ENCODE data around the gene C3orf62. TPM values are rescaled to one million over a fixed set of nuclear protein-coding genes. Genes with fewer than 3 reads are reported as not detected.

The C3orf62 gene
- 1 to 10 TPM; 6.9 to 7.1 TPM for total RNA-seq

DNA sequence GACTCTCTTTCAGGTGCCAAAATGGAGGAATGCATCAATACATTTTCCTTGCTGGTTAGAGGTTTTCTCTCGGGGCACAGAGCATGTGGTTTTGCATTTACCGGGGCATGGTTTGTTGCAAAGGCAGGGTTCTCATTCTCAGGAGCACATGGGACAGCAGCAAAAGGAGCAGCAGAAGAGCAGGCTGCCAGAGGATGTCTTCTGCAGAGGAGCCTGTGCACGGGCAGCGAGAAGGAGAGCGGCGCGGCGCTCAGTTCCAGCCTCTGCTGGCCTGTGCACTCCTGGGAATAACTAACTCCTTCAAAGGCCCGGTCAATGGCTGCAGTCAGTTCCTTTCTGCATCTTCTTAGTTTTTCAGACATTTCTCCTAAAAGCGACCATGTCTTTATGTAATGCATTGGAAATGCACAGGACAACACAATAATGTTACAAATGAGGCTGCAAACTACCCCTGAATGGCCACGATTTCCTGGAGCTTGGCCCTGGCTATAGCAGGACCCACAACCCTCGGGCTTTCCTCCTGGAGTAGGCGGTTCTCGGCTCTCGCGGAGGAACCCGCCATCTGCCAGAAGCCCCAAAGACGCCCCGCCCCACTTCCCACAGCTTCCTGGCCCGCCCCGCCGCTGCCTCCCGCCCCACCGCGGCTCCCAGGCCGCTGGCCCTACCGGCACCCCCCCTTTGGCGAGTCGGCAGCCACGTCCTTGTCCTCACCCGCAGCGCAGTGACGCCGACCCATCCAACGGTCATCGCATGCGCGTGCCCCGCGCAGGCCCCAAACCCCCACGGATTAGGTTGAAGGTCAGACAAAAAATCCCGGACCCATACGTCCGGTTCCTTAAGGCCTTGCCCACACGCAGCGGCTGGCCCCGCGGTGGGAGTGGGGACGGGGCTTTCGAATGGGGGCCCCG is at the start of gene C3orf62:
C3orf62 (minus strand) TSS at position 758 of the 908 bp plus-strand sequence; CDS start at position 398, 360 bp downstream.
- no peaks in the 10 kb centered on the region for H3K27me3 Mint-ChIP-seq
- ChIA-PET POLR2A (no interaction called here), CTCF (no interaction called here)

GRCh38 chr3:49324768-49325167 is 47.7 kb upstream of the C3orf62 start:
- no peaks in the 10 kb centered on the region for H3K9me3 Mint-ChIP-seq
- ChIA-PET CTCF (no interaction called here), POLR2A (interaction anchor here (1.4 to 2.6 kb wide), 2 partner anchors 15 kb away, joined by 4 to 10 read pairs; partner anchors contain the start of gene USP4)
- no peak for DNase-seq
- no peak overlapping the region for H3K4me3 Mint-ChIP-seq
- no peak overlapping the region for H3K27ac Mint-ChIP-seq
- no peaks in the 10 kb centered on the region for H3K4me1 Mint-ChIP-seq
- H3K36me3 Mint-ChIP-seq (ENCODE audit: low read depth), result peaks cover 75% of the 10 kb centered on the region
- no peaks in the 10 kb centered on the region for H3K27me3 Mint-ChIP-seq

More for the DNA sequence above, at the start of gene C3orf62:
- Mint-ChIP-seq H3K9me3 (no peaks in the 10 kb centered on the region), H3K36me3 (ENCODE audit: low read depth) (peaks cover 41% of the 10 kb centered on the region), H3K27ac (peak within 1 kb of the TSS; percentile 78), H3K4me1 (peaks cover 33% of the 10 kb centered on the region), H3K4me3 (peak within 1 kb of the TSS; percentile 76)
- peak; percentile 80 for DNase-seq

- Mint-ChIP-seq H3K27ac (no peak overlapping the region), H3K36me3 (ENCODE audit: low read depth) (peaks cover 41% of the 10 kb centered on the region), H3K4me1 (no peaks in the 10 kb centered on the region), H3K4me3 (no peak overlapping the region), H3K9me3 (no peaks in the 10 kb centered on the region), H3K27me3 (no peaks in the 10 kb centered on the region)
- ChIA-PET CTCF (no interaction called here), POLR2A (interaction anchor here (0.8 kb wide), 1 partner anchor 10 kb away, joined by 4 read pairs; no protein-coding TSS in a partner anchor)
- DNase-seq, result no peak
Observed at GRCh38 chr3:49316696-49317457, 39.8 kb upstream of the C3orf62 start.

GRCh38 chr3:49313896-49314688 is 37.1 kb upstream of the C3orf62 start:
- Mint-ChIP-seq H3K9me3 (no peaks in the 10 kb centered on the region), H3K4me3 (no peak overlapping the region), H3K27me3 (no peaks in the 10 kb centered on the region), H3K36me3 (ENCODE audit: low read depth) (peaks cover 45% of the 10 kb centered on the region), H3K4me1 (peaks cover 2% of the 10 kb centered on the region), H3K27ac (no peak overlapping the region)
- DNase-seq, result no peak
- CTCF ChIA-PET, result interaction anchor here (1.2 kb wide), 1 partner anchor 135 kb away, joined by 3 read pairs; no protein-coding TSS in a partner anchor
- POLR2A ChIA-PET, result interaction anchor here (0.6 to 1.0 kb wide), 3 partner anchors 9 to 1069 kb away, joined by 3 read pairs; partner anchors contain the start of gene RHOA

DNA sequence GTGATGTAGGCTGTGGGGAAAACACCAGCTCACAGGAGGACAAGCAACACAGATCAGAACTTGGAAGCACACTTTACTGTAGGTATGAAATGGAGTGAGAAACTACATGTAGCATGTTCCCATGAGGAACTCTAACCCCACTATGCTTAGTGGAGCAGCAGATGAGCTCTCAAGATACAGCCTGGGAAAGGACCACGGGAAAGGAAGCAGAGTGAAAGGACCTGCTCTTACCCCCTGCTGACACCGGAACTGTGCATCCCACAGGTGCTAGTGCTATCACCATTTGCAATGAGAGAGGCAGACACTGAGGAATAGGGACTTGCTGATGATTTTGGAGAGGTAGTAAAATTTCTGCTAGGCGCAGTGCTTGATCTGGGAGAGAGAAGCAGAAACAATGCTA is 34.3 kb upstream of the C3orf62 start:
- H3K27me3 Mint-ChIP-seq, result no peaks in the 10 kb centered on the region
- CTCF ChIA-PET, result no interaction called here
- peak overlapping the region; percentile 19 for H3K27ac Mint-ChIP-seq
- H3K9me3 Mint-ChIP-seq, result no peaks in the 10 kb centered on the region
- POLR2A ChIA-PET, result interaction anchor here (1.1 kb wide), 1 partner anchor 83 kb away, joined by 3 read pairs; no protein-coding TSS in a partner anchor
- DNase-seq, result no peak
- H3K4me1 Mint-ChIP-seq, result peaks cover 2% of the 10 kb centered on the region
- no peak overlapping the region for H3K4me3 Mint-ChIP-seq
- H3K36me3 Mint-ChIP-seq (ENCODE audit: low read depth), result peaks cover 46% of the 10 kb centered on the region

DNA sequence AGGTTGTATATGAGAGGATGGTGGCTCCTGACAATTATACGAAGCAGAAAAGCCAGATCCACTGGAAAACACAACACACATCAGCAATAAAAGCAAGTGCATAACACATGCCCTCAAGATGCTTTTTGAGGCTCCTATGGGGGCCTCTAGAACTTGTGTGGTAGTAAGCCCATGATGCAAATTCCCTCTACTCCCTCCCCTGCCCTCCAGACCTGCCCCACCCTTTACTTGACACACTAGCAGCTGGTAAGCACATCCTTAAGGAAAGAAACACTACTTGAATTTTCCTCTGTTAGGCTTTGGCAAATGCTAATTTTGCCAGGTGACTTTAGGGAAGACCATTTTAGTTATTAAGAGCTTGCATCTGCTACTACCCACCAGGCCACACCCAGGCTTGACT is 33.6 kb upstream of the C3orf62 start:
- Mint-ChIP-seq H3K4me1 (peaks cover 2% of the 10 kb centered on the region), H3K4me3 (no peak overlapping the region), H3K27me3 (no peaks in the 10 kb centered on the region), H3K36me3 (ENCODE audit: low read depth) (peaks cover 46% of the 10 kb centered on the region), H3K27ac (no peak overlapping the region), H3K9me3 (no peaks in the 10 kb centered on the region)
- DNase-seq, result no peak
- CTCF ChIA-PET, result no interaction called here
- POLR2A ChIA-PET, result interaction anchor here (1.1 kb wide), 1 partner anchor 84 kb away, joined by 3 read pairs; no protein-coding TSS in a partner anchor

DNA sequence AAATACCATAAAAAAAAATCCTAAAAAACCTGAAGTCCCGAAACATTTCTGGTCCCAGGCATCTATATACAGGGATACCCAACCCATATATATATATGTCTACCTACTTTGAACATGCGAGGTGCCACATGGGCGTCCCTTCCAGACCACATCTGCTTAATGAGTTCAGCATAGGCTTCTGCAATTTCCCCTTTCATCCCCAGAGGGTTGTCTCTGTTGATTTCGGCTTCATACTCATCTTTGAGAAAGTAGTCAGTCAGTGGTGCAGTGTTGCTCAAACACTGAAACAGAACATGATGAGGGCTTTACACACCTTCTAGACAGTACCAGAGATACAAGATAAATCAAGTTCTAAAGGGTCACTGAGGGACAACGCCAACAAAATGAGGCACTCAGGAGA is 28.6 kb upstream of the C3orf62 start:
- DNase-seq, result no peak
- H3K9me3 Mint-ChIP-seq, result no peaks in the 10 kb centered on the region
- CTCF ChIA-PET, result no interaction called here
- POLR2A ChIA-PET, result no interaction called here
- peaks cover 24% of the 10 kb centered on the region for H3K4me1 Mint-ChIP-seq
- no peak overlapping the region for H3K27ac Mint-ChIP-seq
- peaks cover 55% of the 10 kb centered on the region for H3K36me3 Mint-ChIP-seq (ENCODE audit: low read depth)
- no peaks in the 10 kb centered on the region for H3K27me3 Mint-ChIP-seq
- H3K4me3 Mint-ChIP-seq, result no peak overlapping the region

DNA sequence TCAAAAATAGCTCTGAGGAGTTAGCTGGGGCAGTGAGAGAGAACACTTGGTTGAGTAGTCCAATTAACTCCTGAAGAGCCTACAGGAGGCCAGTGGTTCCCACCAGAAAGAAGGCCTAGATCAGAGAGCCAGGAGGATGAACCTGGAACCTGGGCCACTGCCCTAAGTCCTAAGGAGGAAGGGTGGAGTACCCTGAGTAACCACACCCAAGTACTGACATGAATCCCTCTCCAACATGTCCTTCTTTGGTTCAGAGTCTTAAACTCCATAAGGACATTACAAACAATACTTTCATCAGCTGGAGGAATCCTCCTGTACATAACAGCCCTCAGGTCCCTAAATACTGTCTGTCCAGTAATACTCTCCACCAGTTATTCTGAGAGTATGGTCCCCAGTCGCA is 25.6 kb upstream of the C3orf62 start:
- H3K4me3 Mint-ChIP-seq, result no peak overlapping the region
- peaks cover 57% of the 10 kb centered on the region for H3K36me3 Mint-ChIP-seq (ENCODE audit: low read depth)
- POLR2A ChIA-PET, result interaction anchor here (0.6 to 1.8 kb wide), 2 partner anchors 37 to 587 kb away, joined by 3 to 10 read pairs; partner anchors contain the start of gene USP4

GRCh38 chr3:49300595-49300994 is 23.6 kb upstream of the C3orf62 start:
- Mint-ChIP-seq H3K27ac (no peak overlapping the region), H3K27me3 (no peaks in the 10 kb centered on the region), H3K4me1 (peaks cover 24% of the 10 kb centered on the region), H3K36me3 (ENCODE audit: low read depth) (peaks cover 65% of the 10 kb centered on the region), H3K9me3 (no peaks in the 10 kb centered on the region), H3K4me3 (no peak overlapping the region)
- POLR2A ChIA-PET, result no interaction called here
- no peak for DNase-seq
- CTCF ChIA-PET, result no interaction called here

More for the DNA sequence above, 25.6 kb upstream of the C3orf62 start:
- CTCF ChIA-PET, result interaction anchor here (0.5 to 1.9 kb wide), 6 partner anchors 37 to 692 kb away, joined by 3 to 7 read pairs (median 3); partner anchors contain the start of gene USP4
- Mint-ChIP-seq H3K9me3 (no peaks in the 10 kb centered on the region), H3K4me1 (peaks cover 24% of the 10 kb centered on the region), H3K27ac (peak overlapping the region; percentile 44), H3K27me3 (no peaks in the 10 kb centered on the region)
- DNase-seq, result no peak

DNA sequence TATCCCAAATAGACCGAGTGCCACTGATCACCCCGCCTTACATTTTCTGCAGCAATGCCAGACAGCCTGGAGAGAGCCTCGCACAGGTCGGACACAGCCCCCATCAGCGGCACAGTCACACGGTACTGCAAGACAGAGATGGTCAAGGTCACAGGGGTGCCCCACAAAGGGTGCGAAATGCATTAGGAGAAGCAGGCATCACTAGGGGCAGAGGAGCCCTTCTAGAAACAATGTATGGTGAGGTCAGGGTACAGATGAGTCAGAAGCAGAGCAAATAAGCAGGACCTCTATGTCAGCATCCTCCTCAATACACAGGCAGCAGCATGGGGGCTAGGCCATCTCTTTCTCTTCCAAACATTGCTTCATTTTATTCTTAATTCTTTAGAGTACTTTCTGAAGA is 21.5 kb upstream of the C3orf62 start:
- Mint-ChIP-seq H3K27me3 (no peaks in the 10 kb centered on the region), H3K4me1 (peaks cover 15% of the 10 kb centered on the region), H3K27ac (no peak overlapping the region), H3K4me3 (no peak overlapping the region), H3K9me3 (no peaks in the 10 kb centered on the region), H3K36me3 (ENCODE audit: low read depth) (peaks cover 69% of the 10 kb centered on the region)
- ChIA-PET POLR2A (no interaction called here), CTCF (interaction anchor here (1.9 kb wide), 1 partner anchor 151 kb away, joined by 6 read pairs; no protein-coding TSS in a partner anchor)
- no peak for DNase-seq

DNA sequence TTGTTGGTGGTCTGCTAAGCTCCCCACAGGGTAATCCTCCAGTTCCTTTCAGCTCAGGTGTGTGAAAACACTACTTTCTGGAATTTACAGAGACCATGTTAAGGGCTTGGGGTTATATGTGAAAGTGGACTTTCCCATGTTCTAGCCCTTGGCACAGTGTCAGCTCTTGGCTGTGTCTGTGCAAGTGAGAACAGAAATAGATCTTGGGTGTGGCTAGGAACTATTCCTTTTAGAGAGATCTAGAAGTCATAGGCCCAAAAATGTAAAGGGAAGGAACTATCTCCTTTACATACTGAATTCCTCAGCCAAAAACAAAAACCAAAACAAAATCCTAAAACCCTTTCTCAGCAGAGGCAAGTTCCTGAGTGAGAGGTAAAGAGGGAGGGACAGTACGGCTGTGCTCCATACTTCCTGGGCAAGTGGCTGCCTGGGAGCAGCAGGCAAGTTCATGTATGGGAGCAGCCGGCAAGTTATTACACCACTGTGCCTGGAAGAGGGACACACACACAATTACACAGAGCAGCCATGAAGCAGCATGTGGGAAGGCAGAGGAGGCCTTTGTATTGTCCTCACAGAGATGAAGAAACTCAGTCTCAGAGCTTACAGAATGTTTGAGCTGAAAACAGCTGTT is 19.9 kb upstream of the C3orf62 start:
- ChIA-PET CTCF (interaction anchor here (1.9 to 2.1 kb wide), 2 partner anchors 43 to 152 kb away, joined by 6 to 9 read pairs; partner anchors contain the start of gene USP4), POLR2A (interaction anchor here (1.6 kb wide), 1 partner anchor 43 kb away, joined by 4 read pairs; the partner anchor contains the start of gene USP4)
- Mint-ChIP-seq H3K27me3 (no peaks in the 10 kb centered on the region), H3K4me1 (peaks cover under 1% of the 10 kb centered on the region), H3K4me3 (no peak overlapping the region), H3K9me3 (no peaks in the 10 kb centered on the region), H3K27ac (no peak overlapping the region), H3K36me3 (ENCODE audit: low read depth) (peaks cover 68% of the 10 kb centered on the region)
- DNase-seq, result no peak

GRCh38 chr3:49295489-49296058 is 18.5 kb upstream of the C3orf62 start:
- ChIA-PET POLR2A (no interaction called here), CTCF (no interaction called here)
- H3K9me3 Mint-ChIP-seq, result no peaks in the 10 kb centered on the region
- H3K4me1 Mint-ChIP-seq, result no peaks in the 10 kb centered on the region
- H3K36me3 Mint-ChIP-seq (ENCODE audit: low read depth), result peaks cover 65% of the 10 kb centered on the region
- DNase-seq, result peak; percentile 34
- H3K27me3 Mint-ChIP-seq, result no peaks in the 10 kb centered on the region
- no peak overlapping the region for H3K27ac Mint-ChIP-seq
- H3K4me3 Mint-ChIP-seq, result no peak overlapping the region
